Stimulated activated CD4-positive, alpha-beta T cell treated with anti-CD3 and anti-CD28 coated beads, TNF-alpha, amount 100 ng/mL, for 4 hours (primary cell): Measurements from ENCODE around the gene ZNF683.
"Not testable (repeated sequence)": the region's sequence is repeated elsewhere in the genome, so short reads cannot be mapped to it uniquely, and the experiment has no call there.

Source experiments
- DNase-seq, 3 experiments: peaks; one replicate each; pipeline ENCODE4 v3.0.0-alpha.2; 2020; ENCODE audit warnings: low read depth in 3 of 3

The ZNF683 gene

DNA sequence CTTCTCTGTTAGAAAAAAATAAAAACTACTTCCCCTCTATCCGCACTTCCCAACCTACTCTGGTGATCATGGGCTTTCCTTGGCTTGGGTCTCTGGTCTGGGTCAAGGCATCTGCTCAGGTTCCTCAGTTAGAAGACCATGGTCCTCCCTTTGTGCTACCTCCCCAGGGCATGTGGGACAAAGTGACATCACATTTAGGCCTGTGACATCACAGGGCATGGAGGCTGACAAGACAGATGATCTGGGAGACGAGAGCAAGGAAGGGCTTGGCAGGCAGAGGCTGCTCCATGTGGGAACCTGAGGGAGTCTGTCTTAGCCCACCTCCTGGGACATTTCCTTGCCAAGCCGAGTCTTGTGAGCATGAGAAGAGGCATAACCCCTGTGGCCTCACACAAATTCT is at the start of gene ZNF683:
Gene ZNF683 (minus strand): TSS at position 140 of the 400 bp plus-strand sequence. CDS start 4,179 bp downstream, outside the sequence.
- not testable (repeated sequence) for DNase-seq

GRCh38 chr1:26419494-26419893 is 46.9 kb upstream of the ZNF683 start:
- DNase-seq: no peak

GRCh38 chr1:26418865-26419349 is 46.4 kb upstream of the ZNF683 start:
- no peak for DNase-seq

- DNase-seq: peak; percentile 67 to 75 (median 74)
Measured at GRCh38 chr1:26417111-26417759, 44.7 kb upstream of the ZNF683 start.

DNA sequence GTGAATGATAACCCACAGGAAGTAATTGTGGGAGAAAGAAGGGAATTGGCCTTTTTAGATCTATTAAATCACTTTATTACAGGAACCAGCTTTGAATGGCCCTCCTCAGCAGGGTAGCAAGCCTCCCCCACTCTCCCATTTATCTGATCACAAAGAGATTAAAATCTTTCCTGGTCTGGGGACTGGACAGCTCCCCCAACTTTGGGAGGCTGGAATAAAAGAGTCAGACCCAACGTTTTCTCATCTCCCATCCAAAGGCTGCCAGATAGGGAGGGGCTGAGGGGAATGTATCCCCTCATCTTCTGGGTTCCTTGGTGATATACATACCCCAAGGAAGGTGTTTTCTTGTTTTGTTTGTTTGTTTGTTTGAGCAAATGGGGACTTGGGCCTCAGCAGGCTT is 40.5 kb upstream of the ZNF683 start:
- DNase-seq: no peak

- DNase-seq: no peak
Measured at GRCh38 chr1:26412180-26412840, 39.8 kb upstream of the ZNF683 start.

DNA sequence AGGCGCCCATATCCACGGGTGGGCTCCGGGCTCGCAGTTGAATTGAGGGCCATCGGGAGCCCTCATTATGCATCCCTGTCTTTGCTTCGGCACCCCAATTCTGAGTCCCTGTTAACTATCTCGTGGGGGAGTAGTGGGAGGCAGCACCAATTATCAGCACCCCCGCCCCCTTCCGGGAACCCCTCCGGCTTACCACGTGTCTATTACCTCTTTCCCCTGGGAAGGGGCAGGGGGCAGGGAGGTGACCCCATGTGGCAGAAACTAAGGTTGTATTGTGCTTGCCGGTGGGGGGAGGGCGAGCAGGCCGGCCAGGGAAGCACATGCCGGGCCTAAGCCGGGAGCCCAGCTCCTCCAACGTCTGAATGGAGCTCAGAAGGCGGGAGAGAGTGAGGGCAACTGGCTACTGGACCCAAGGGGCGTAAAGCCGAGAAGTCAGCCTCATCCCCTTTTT is 39.1 kb upstream of the ZNF683 start:
- no peak for DNase-seq

DNA sequence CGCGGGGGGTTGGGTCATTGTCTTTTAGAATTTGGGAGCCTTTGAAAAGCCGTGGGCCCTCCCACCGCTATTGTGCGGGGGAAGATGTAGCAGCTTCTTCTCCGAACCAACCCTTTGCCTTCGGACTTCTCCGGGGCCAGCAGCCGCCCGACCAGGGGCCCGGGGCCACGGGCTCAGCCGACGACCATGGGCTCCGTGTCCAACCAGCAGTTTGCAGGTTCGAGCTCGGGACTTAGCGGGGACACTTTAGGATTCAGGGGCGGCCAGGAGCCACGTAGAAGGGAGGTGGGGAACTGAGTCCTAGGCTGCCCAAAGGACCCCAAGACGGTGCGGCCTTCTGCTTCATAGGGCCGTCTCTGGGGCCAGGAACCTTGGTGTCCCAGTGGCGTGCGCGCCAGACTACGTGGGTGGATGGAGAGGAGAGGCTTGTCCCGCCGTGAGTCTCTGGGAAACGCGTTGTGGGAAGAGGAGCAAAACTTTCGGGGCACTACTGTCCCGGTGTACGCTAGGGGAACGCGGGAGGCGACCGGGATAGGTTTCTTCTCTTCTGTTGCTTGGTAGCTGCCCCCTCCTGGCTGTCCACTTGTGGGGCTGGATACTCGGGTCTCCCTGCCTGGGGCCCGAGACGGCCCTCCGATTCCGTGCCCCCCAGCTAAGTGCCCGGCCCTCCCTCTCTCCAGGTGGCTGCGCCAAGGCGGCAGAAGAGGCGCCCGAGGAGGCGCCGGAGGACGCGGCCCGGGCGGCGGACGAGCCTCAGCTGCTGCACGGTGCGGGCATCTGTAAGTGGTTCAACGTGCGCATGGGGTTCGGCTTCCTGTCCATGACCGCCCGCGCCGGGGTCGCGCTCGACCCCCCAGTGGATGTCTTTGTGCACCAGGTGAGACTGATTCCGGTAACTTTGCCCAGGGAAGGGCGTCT is 38.4 kb upstream of the ZNF683 start, which contains the start of gene LIN28A:
Gene LIN28A (plus strand): TSS at position 112 of the 918 bp plus-strand sequence. CDS start 75 bp downstream, at position 187.
- DNase-seq: no peak

DNA sequence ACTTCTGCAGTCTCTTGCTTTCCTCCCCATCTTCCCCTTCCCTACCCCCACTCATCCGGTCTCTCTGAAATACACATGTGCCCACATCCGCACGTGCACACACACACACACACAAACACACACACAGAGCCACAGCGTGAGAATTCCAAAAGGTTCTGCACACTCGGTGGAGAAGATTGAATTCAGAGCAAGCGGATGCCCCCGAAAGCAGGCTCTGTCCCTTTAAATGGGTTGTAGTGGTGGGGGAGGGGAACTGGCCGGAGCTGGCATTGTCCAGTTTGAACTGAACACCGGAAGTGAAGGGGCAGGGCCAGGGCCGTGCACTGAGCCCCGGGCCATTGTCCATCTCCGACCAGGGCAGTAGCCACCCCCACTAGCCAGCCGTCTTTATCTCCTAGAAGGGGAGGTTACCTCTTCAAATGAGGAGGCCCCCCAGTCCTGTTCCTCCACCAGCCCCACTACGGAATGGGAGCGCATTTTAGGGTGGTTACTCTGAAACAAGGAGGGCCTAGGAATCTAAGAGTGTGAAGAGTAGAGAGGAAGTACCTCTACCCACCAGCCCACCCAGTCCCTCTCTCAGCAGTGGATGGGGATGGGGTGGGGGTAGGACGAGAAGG is 36.7 kb upstream of the ZNF683 start:
- no peak for DNase-seq

DNA sequence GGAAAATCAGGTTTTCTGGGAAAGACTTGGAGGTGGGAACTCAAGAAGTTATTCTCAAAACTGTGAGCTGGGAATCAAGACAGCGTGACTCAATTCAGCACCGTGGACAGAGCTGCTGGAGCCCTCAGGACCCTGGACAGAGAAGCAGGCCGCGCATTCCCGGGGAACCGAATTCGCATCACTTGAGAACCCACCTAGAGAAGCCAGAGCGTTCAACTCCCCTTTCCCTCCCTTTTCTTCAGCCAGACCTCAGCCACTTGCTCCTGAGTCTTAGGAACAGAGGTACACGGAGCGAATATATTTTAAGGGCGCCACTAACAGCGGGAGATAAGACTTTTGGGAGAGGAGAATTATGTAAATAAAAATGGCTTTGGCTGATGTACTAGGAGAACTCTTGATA is 36.1 kb upstream of the ZNF683 start:
- DNase-seq: peak; percentile 53 to 66 (median 56)

DNA sequence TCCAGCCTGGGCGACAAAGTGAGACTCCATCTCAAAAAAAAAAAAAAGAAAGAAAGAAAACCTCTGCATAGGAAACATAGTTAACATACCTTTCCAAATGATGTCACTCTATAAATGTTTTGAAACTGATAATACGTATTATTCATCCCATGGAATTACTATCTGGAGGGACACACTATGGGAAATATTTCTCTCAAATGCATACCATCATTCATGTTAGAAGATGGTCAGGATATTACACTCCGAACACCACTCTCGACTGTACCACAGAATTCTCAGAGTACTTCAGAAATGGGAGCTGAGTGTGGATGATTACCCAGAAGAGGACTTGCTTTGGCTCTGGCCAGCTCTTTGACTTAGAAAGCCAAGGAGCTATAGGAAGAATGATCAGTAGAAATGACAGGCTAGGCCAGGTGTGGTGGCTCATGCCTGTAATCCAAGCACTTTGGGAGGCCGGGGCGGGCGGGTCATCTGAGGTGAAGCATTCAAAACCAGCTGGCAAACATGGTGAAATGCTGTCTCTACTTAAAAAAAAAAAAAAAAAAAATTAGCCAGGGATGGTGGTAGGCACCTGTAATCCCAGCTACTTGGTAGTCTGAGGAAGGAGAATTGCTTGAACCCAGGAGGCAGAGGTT is 32.8 kb upstream of the ZNF683 start:
- DNase-seq: no peak

DNA sequence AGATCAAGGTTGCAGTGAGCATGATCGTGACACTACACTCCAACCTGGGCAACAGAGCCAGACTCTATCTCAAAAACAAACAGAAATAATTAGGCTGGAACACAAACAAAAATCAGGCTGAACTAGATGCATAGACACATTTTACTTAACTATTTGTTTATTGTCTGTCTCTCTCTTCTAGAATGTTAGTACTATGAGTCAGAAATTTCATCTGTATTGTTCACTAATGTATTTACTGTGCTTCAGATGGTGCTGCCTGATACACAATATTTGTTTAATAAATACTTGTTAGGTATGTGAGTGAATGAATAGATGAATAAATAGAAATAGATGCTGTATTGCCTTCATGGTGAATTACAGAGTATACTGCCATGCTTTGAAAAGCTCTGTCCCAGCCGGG is 32.1 kb upstream of the ZNF683 start:
- no peak for DNase-seq

- no peak for DNase-seq
Measured at GRCh38 chr1:26403656-26404055, 31.1 kb upstream of the ZNF683 start.

DNA sequence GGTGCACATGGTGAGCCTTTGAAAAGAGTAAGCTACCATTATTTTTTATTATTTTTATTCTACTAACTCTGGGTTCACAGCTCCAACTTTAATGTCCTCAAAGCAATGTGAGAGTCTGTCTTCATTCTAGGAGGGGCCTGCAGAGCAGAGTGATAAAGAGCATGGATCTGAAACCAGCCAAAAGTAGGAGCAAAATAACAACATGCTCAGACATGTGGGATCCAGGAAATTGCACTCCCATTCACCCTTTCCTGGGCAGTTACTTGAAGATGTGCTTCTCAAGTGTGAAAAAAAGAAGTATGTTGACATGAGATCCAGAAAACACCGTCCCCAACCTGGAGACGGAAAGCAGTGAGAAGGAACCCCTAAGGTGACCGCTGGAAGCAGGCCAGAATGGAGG is 29.3 kb upstream of the ZNF683 start:
- no peak for DNase-seq

GRCh38 chr1:26399034-26399433 is 26.5 kb upstream of the ZNF683 start:
- no peak for DNase-seq

GRCh38 chr1:26395754-26396153 is 23.2 kb upstream of the ZNF683 start:
- DNase-seq: no peak

- no peak for DNase-seq
Measured at GRCh38 chr1:26391450-26391849, 18.9 kb upstream of the ZNF683 start.

- no peak for DNase-seq
Measured at GRCh38 chr1:26389604-26390247, 17.2 kb upstream of the ZNF683 start.

GRCh38 chr1:26388791-26389445 is 16.4 kb upstream of the ZNF683 start:
- no peak for DNase-seq

- DNase-seq: no peak
Measured at GRCh38 chr1:26387447-26387846, 14.9 kb upstream of the ZNF683 start.
